Naive B cell (primary cell): ENCODE measurements around the gene PRKCD. TPM values are rescaled to one million over a fixed set of nuclear protein-coding genes. Genes with fewer than 3 reads are reported as not detected.

Source experiments
- ATAC-seq, 2 donors: fragments of 150-1000 bp; cut with Tn5 transposase; 2 replicates each; pipeline ENCODE4 v1.10.0; 2021; ENCODE audit warnings: low read depth in 2 of 2, mild to moderate bottlenecking in 2 of 2, moderate library complexity in 2 of 2
- DNase-seq: peaks from one replicate; pipeline ENCODE4 v3.0.0; 2022
- H3K27ac Mint-ChIP-seq, 6 donors: one replicate each; pipeline ENCODE4 v1.8.0; 2020 to 2022; ENCODE audit warnings: mild to moderate bottlenecking in 6 of 6, mixed read lengths in 6 of 6, moderate library complexity in 5 of 6, inconsistent platforms in 2 of 6
- H3K27me3 Mint-ChIP-seq, 3 donors: one replicate each; pipeline ENCODE4 v1.8.0; 2021 to 2022; ENCODE audit warnings: mixed read lengths in 3 of 3, mild to moderate bottlenecking in 1 of 3
- H3K36me3 Mint-ChIP-seq, 2 donors: one replicate each; pipeline ENCODE4 v1.8.0; 2020 to 2022; ENCODE audit warnings: mixed read lengths in 2 of 2, inconsistent platforms in 1 of 2, mild to moderate bottlenecking in 1 of 2
- H3K4me1 Mint-ChIP-seq, 3 donors: one replicate each; pipeline ENCODE4 v1.8.0; 2020 to 2022; ENCODE audit warnings: mixed read lengths in 3 of 3, inconsistent platforms in 1 of 3, mild to moderate bottlenecking in 1 of 3, moderate library complexity in 1 of 3
- H3K4me3 Mint-ChIP-seq, 8 donors: one replicate each; pipeline ENCODE4 v1.8.0; 2020 to 2022; ENCODE audit warnings: mild to moderate bottlenecking in 8 of 8, mixed read lengths in 8 of 8, moderate library complexity in 8 of 8, inconsistent platforms in 2 of 8
- H3K9me3 Mint-ChIP-seq, 7 donors: one replicate each; pipeline ENCODE4 v1.8.0; 2020 to 2022; ENCODE audit warnings: mixed read lengths in 7 of 7, mild to moderate bottlenecking in 5 of 7, inconsistent platforms in 2 of 7, moderate library complexity in 1 of 7
- polyA plus RNA-seq, 6 donors: library from polyadenylated mRNA; unstranded; fragments of 300-500 nt; fragmentation: Illumina TruSeq; gene quantifications; one replicate each; pipeline ENCODE4 v1.2.3, GENCODE V29; 2021; ENCODE audit warnings: low read depth in 6 of 6

Gene PRKCD
- polyA plus RNA-seq, 6 donors from 2014 or later, result 22.2 to 53.0 (median 31.6) TPM

DNA sequence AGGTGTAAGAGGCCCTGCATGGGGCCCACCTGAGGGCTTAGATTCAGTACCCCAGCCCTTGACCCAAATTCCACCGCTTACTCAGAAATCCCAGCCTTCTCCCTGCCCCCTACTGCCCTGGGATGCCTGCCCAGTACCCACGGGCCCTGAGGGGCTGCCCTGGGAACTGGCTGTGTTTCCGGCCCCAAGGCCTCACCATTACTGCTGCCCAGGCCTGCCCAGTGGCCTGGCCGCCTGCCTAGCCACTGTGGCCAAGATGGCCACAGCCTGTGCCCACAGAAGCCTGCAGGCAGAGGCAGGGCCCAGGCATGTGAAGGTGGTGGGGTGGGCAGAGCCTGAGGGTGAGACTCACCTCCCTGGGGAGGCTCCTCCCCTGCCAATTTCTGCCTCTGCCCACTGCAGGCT lies 6.1 kb upstream of the PRKCD start:
- peaks cover 13 to 21% (median 17%) of the 10 kb centered on the region in 3 donors for H3K4me1 Mint-ChIP-seq
- no peak for DNase-seq
- no peak overlapping the region for H3K27ac Mint-ChIP-seq
- peaks cover 10 to 45% (median 22%) of the 10 kb centered on the region in 3 donors for H3K27me3 Mint-ChIP-seq
- H3K9me3 Mint-ChIP-seq, result no peaks in the 10 kb centered on the region
- H3K4me3 Mint-ChIP-seq, result no peak overlapping the region
- ATAC-seq, result no peak
- H3K36me3 Mint-ChIP-seq, result no peaks in the 10 kb centered on the region

DNA sequence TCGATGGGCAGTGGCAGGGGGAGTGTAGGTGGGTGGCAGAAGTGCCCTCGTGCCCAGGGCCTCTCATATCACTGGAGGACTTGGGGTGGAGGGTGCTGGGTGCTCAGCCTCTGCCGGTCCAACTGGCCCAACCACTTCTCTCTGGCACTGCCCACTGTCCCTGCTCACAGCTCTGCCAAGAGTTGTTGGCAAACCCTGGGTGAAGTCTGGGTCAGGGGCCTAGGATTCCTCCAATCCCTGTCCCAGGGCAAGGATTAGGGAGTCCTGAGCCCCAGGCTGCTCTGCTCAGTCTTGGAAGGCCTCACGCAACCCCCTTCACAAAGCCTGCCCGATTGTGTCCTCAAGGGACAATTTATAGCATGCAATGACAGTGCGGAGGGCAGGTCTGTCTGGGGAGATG lies 5.2 kb upstream of the PRKCD start:
- Mint-ChIP-seq H3K36me3 (no peaks in the 10 kb centered on the region), H3K27me3 (peaks cover 10 to 45% (median 22%) of the 10 kb centered on the region in 3 donors), H3K4me3 (peak overlapping the region in 1 of 8 donors; percentile 15), H3K27ac (no peak overlapping the region), H3K4me1 (peaks cover 20 to 29% (median 24%) of the 10 kb centered on the region in 3 donors), H3K9me3 (no peaks in the 10 kb centered on the region)
- DNase-seq (no peak), ATAC-seq (no peak)

DNA sequence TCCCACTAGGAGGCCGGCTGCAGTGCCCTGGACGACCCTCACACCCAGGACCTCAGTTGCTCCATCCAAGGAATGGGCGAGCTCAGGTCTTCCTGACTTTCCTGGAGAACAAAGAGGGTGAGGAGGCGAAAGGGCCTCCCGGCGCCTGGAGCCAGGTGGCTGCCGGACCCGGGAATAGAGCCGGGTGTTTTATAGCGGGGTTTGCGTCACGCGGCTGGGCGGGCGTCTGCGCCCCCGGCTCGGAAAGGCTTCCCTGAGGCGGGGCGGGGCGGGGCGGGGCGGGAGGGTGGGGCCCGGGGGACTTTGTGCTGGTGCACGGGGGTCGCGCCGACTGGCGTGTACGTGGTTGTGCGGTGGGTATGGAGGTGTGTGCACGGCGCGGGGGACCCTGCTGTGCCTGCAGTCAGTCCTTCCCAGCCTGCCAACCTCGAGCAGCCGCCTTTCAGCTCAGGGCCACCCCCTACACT lies 4.6 kb upstream of the PRKCD start:
- Mint-ChIP-seq H3K27me3 (peaks cover 10 to 45% (median 22%) of the 10 kb centered on the region in 3 donors), H3K36me3 (no peaks in the 10 kb centered on the region), H3K4me1 (peaks cover 20 to 29% (median 24%) of the 10 kb centered on the region in 3 donors), H3K27ac (peak overlapping the region in 1 of 6 donors; percentile 63), H3K4me3 (peak overlapping the region in 1 of 8 donors; percentile 22), H3K9me3 (no peaks in the 10 kb centered on the region)
- no peak for DNase-seq
- no peak for ATAC-seq

DNA sequence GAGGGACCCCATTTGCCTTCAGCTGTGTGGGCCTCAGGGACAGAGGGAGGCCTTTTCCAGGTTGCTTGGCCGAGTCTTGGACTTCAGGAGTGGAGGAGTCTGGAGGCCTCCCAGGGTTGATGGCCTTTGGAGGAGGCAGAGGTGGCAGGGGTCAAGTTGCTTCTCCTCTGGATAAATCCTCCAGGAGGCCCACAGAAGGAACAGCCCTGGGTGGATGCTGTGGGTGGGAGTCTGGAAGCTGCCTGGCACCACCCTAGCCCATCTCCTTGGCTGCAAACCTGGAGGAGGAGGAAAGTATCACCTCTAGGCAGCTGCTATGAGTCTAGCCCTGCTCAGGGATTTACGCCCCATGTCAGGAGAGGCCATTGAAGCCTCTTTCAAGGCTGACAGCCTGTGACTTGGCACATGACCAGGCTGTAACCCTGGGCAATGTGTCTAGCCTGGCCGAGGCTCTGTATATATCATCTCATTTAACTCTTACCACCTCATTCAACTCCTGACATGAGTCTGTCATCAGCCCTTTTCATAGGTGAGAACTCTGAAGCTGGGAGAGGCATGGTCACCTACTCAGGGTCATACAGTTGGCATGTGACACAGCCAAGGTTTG lies 2.9 kb upstream of the PRKCD start:
- H3K36me3 Mint-ChIP-seq, result no peaks in the 10 kb centered on the region
- no peaks in the 10 kb centered on the region for H3K9me3 Mint-ChIP-seq
- H3K4me3 Mint-ChIP-seq, result peak overlapping the region in 2 of 8 donors; percentile 21 to 61
- no peak for DNase-seq
- H3K27ac Mint-ChIP-seq, result peak overlapping the region in 2 of 6 donors; percentile 7 to 49
- no peak for ATAC-seq
- peaks cover 10 to 36% (median 20%) of the 10 kb centered on the region in 3 donors for H3K27me3 Mint-ChIP-seq
- H3K4me1 Mint-ChIP-seq, result peaks cover 34 to 39% (median 37%) of the 10 kb centered on the region in 3 donors

DNA sequence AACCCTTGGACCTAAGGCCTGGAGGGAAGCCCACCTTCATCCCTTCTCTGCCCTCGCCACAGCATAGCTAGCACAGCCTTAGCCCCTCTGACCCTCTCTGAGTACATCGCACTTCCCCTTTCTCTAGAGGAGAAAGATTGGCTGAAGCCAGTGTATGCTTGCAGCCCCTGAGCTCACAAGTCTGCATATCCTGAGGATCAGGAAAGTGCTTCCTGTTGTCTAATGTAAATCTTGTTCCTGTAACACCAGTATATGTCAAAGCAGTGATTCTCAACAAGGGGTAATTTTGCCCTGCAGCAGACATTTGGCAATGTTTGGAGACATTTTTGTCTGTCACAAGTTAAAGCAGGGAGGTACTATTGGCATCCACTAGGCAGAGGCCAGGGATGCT lies 2.2 kb upstream of the PRKCD start:
- Mint-ChIP-seq H3K4me3 (peak overlapping the region in 5 of 8 donors; percentile 25 to 86 (median 55)), H3K27me3 (peaks cover 4 to 29% (median 13%) of the 10 kb centered on the region in 3 donors), H3K9me3 (no peaks in the 10 kb centered on the region), H3K4me1 (peaks cover 39 to 46% (median 41%) of the 10 kb centered on the region in 3 donors), H3K36me3 (no peaks in the 10 kb centered on the region), H3K27ac (peak overlapping the region in 4 of 6 donors; percentile 1 to 85 (median 57))
- ATAC-seq (no peak), DNase-seq (no peak)

DNA sequence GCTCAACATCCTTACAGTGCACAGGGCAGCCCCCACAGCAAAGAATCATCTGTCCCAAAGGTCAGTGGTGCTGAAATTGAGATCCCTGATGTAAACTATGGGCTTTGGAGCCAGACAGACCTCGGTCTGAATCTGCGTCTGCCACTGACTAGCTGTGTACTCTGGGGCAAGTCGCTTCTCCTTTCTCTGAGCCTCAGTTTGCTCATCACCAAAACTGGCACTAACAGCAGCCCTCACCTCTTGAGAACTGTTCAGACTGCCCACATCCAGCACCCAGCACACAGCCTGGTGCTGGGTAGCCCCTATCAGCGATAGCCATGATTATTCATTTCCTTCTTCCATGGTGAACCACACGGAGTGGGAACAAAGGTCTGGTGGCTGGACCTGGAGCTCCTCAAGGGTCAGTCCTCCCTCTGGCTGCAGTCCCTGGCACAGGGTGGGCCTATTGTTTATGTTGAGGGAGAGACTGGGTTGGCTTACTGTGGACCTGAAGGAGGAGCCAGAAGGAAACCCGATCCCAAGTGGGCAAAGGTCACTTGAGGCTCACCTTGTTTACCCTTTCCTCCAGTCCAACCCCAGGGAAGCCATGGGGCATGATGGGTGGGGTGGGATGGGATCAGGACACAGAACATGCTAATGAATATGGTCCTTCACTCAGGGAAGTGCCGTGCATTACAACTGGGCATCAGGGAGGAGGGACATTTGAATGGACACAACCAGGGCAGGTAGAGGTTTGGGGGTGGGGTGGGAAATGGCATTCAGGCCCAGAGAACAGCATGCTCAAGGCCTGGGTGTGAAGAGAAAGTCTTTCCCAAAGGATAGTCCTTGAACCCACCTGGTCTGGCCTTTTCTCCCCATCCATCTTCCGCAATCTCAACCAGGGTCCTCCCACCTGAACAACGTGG lies 1.6 kb upstream of the PRKCD start:
- DNase-seq, result no peak
- Mint-ChIP-seq H3K27ac (peak overlapping the region in 4 of 6 donors; percentile 1 to 95 (median 80)), H3K36me3 (no peaks in the 10 kb centered on the region), H3K27me3 (peaks cover 4 to 25% (median 10%) of the 10 kb centered on the region in 3 donors), H3K9me3 (no peaks in the 10 kb centered on the region), H3K4me1 (peaks cover 39 to 48% (median 47%) of the 10 kb centered on the region in 3 donors), H3K4me3 (peak overlapping the region; percentile 2 to 95 (median 88))
- ATAC-seq, result no peak

DNA sequence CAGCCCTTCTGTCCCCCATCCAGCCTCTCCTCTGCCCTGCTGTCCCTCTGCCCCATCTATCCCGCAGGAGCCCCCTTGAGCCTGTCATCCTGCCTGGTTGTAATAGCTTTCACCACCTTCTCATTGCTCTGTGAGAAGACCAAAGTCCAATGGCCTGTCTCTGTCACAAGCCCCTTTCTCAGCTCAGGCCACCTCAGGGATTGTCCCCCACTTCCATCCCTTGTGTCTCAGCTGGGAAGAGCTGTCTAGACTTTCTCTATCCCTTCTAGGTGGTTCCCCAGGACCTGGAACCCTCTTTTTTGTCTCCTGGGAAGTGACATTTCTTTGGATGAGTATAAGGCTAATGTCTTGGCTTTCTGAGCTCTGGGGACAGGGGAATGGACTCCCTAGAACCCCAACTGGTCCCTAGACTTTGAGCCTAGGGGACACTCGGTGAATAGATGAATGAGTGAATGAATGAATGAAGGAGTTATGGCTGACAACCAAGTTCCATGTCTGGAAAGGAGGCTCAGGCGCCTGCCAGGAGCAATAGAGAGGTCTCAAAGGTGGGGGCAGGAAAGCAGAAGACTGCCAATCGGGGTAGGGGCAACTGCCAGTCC lies 849 bp upstream of the PRKCD start:
- Mint-ChIP-seq H3K36me3 (no peaks in the 10 kb centered on the region), H3K9me3 (no peaks in the 10 kb centered on the region), H3K4me3 (peak overlapping the region; percentile 85 to 95 (median 92)), H3K27me3 (peaks cover 4 to 19% (median 9%) of the 10 kb centered on the region in 3 donors), H3K4me1 (peaks cover 39 to 55% (median 47%) of the 10 kb centered on the region in 3 donors), H3K27ac (peak overlapping the region; percentile 78 to 96 (median 96))
- no peak for ATAC-seq
- no peak for DNase-seq

DNA sequence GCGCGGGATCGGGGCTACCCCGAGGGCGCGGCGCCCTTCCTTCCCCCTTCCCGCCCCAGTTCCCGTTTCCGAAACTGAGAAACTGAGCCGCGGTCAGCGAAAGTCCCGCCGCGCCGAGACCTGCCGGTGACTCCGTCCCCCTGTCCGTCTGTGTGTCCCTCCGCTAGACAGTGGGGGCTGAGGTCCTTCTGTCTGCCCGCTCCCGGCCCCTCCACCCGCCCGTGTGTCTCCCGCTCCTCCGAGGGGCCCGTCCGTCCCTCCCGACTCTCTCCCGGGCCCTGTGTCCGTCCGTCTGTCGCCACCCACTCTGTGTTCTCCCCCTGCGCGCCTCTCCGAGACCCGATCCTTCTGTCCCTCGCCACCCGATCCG lies 426 bp downstream of the PRKCD start:
- DNase-seq (no peak), ATAC-seq (no peak)
- Mint-ChIP-seq H3K4me1 (peaks cover 45 to 67% (median 56%) of the 10 kb centered on the region in 3 donors), H3K27me3 (peaks cover 0 to 6% (median 4%) of the 10 kb centered on the region in 3 donors), H3K36me3 (no peaks in the 10 kb centered on the region), H3K4me3 (peak overlapping the region; percentile 86 to 94 (median 91)), H3K9me3 (no peaks in the 10 kb centered on the region), H3K27ac (peak overlapping the region; percentile 37 to 95 (median 84))

DNA sequence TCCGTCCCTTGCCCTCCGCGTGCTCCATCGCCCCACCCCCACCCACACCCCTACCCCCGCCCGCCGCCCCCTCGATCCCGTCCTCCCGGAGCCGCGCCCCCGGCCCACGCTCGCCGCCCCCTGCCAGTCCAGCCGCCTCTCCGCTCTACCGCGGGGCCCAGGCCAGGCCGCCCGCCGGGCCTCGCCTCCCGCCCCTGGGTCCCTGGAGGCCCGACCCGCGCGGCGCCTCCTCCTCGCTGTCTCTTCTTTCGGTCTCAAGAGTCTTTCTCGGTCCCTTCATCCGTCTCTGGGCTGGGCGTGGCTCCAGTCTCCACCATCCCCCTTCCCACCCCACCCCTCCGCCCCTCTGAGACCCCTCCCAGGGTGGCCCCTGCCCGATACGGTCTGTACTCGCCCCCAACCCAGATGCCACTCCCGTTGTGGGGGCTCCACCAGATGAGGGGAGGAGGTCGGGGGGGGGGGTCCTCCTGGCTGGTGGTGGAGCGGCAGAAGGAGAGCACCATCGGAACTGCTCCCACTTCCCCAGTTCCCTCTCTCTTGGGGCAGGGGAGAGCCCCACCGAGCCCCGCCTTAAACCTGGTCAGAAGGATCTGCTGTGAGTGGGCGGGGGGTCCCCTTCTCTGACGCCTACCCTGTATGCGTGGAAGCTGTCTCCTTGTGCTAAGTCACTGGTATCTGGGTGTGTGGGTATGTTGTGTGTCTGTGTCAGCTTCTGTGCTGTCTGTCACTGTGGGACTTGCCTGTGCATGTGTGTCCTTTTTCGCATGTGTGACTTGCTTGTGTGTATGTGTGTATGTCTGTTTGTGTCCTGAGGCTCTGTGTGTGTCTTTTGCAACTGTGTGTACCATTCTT lies 1.0 kb downstream of the PRKCD start:
- DNase-seq (peak; percentile 78), ATAC-seq (peak; percentile 56)
- Mint-ChIP-seq H3K4me3 (peak overlapping the region; percentile 86 to 97 (median 91)), H3K36me3 (no peaks in the 10 kb centered on the region), H3K27me3 (peaks cover 0 to 4% (median 0%) of the 10 kb centered on the region in 3 donors), H3K9me3 (no peaks in the 10 kb centered on the region), H3K27ac (peak overlapping the region; percentile 91 to 96 (median 95)), H3K4me1 (peaks cover 47 to 73% (median 58%) of the 10 kb centered on the region in 3 donors)

DNA sequence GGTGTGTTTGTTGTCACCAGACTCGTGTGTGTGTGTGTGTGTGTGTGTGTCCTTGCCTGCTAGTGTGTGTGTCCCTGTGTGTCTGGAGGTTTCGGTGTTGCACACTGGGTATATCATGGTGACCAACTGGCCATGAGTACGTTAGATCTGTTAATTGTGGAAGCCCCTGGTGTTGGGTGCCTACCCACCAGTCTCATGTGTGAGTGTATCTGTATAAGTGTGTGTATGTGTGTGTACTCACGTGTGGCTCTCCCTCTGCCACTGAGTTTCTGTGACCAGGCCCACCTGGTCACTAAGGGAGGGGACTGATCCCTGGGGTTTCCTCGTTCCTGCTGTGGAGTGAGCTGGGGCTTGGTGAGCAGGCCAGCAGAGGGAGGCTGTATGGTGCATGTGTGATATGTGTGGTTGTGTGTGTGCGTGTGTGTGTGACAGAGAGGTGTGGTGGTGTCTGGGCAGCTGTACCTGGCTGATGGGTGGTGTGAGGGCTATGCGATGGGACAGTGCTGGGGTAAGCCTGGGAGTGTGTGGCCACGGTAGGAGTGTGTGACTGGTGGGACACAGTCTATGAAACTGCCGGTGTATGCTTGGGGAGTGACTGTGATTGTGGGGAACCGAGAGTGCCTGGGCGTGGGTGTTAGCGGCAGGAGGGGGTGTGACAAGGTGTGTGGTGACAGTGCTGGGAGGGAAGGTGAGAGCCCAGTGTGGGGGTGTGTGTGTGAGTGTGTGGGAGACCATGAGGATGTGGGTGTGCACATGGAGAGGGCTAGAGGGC lies 1.8 kb downstream of the PRKCD start:
- Mint-ChIP-seq H3K4me1 (peaks cover 54 to 81% (median 62%) of the 10 kb centered on the region in 3 donors), H3K9me3 (no peaks in the 10 kb centered on the region), H3K27me3 (no peaks in the 10 kb centered on the region), H3K36me3 (no peaks in the 10 kb centered on the region), H3K4me3 (peak overlapping the region; percentile 86 to 97 (median 91)), H3K27ac (peak overlapping the region; percentile 91 to 96 (median 95))
- ATAC-seq (peak; percentile 50 to 55), DNase-seq (peak; percentile 77)

DNA sequence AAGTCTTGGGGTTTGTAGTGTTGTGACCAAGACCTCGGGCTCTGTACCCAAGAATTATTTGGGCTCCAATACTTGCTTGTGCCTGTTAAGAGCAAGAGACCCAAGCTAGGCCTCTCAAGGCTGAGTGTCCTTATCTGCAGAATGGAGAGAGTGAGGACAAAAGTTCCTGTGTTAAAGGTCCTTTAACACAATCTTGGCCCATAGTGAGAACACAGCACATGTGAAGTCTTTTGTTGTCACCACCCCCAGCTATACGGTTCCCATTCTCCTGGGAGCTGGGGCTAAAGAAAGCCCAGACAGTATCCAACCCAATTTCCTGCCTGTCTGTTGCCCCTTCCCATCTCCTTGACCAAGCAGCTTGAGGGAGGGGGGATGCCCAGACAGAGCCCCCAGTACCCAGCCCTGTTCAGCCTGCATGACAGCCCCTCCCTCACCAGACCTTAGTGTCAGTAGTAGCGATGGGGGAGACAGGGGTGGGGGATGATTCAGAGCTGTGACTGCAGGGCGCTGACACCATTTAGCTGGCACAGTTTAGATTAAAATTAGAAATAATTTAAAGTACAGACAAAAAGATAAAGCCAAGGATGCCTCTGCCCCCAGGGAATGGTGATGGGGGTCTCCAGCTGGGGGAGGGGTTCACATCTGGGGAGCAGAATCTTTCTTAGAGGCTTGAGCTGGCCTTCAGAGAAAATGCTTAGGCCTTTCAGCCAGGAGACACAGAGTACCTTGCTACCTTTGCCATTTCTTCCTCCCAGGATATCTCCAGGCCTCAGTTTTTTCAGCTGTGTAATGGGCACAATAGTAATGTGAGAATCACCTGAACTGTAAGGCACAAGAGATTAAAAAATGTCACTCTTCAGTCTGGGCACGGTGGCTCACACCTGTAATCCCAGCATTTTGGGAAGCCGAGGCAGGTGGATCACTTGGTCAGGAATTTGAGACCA lies 2.7 kb downstream of the PRKCD start:
- peak overlapping the region; percentile 86 to 97 (median 91) for H3K4me3 Mint-ChIP-seq
- H3K9me3 Mint-ChIP-seq, result no peaks in the 10 kb centered on the region
- no peaks in the 10 kb centered on the region for H3K27me3 Mint-ChIP-seq
- H3K27ac Mint-ChIP-seq, result peak overlapping the region in 4 of 6 donors; percentile 91 to 95 (median 94)
- ATAC-seq (no peak), DNase-seq (no peak)
- peaks cover 57 to 81% (median 66%) of the 10 kb centered on the region in 3 donors for H3K4me1 Mint-ChIP-seq
- no peaks in the 10 kb centered on the region for H3K36me3 Mint-ChIP-seq
